ENCODE measurements around the gene TPRX1.

DNA sequence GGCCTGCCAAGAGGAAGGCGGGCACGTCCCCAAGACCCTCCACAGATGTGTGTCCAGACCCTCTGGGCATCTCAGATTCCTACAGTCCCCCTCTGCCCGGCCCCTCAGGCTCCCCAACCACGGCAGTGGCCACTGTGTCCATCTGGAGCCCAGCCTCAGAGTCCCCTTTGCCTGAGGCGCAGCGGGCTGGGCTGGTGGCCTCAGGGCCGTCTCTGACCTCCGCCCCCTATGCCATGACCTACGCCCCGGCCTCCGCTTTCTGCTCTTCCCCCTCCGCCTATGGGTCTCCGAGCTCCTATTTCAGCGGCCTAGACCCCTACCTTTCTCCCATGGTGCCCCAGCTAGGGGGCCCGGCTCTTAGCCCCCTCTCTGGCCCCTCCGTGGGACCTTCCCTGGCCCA is 35.1 kb upstream of the TPRX1 start:
- no peak for TF ChIP-seq EZH2 (IDR thresholded peaks at IDR 0.05; ENCODE audit: borderline replicate concordance, low read depth, low read length)
- no peak for TF ChIP-seq MEF2A (IDR thresholded peaks at IDR 0.05; ENCODE audit: control insufficient read depth, low read depth, low read length)
- TF ChIP-seq NFATC3 (IDR thresholded peaks at IDR 0.05) = no peak
- TF ChIP-seq, protein P1, sequence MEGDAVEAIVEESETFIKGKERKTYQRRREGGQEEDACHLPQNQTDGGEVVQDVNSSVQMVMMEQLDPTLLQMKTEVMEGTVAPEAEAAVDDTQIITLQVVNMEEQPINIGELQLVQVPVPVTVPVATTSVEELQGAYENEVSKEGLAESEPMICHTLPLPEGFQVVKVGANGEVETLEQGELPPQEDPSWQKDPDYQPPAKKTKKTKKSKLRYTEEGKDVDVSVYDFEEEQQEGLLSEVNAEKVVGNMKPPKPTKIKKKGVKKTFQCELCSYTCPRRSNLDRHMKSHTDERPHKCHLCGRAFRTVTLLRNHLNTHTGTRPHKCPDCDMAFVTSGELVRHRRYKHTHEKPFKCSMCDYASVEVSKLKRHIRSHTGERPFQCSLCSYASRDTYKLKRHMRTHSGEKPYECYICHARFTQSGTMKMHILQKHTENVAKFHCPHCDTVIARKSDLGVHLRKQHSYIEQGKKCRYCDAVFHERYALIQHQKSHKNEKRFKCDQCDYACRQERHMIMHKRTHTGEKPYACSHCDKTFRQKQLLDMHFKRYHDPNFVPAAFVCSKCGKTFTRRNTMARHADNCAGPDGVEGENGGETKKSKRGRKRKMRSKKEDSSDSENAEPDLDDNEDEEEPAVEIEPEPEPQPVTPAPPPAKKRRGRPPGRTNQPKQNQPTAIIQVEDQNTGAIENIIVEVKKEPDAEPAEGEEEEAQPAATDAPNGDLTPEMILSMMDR (IDR thresholded peaks at IDR 0.05 in 2 of 3, conservative IDR thresholded peaks at IDR 0.05 in 1 of 3; ENCODE audit: insufficient read depth in 2 of 3, low read depth in 1 of 3, low read length in 3 of 3) = no peak
- no peak for TF ChIP-seq ASH1L (IDR thresholded peaks at IDR 0.05; ENCODE audit: borderline replicate concordance, low read depth, partially characterized antibody)
- TF ChIP-seq TAF1 (IDR thresholded peaks at IDR 0.05; ENCODE audit: control insufficient read depth, extremely low read depth, insufficient read depth, low read length, severe bottlenecking) = no peak
- TF ChIP-seq, protein P2, sequence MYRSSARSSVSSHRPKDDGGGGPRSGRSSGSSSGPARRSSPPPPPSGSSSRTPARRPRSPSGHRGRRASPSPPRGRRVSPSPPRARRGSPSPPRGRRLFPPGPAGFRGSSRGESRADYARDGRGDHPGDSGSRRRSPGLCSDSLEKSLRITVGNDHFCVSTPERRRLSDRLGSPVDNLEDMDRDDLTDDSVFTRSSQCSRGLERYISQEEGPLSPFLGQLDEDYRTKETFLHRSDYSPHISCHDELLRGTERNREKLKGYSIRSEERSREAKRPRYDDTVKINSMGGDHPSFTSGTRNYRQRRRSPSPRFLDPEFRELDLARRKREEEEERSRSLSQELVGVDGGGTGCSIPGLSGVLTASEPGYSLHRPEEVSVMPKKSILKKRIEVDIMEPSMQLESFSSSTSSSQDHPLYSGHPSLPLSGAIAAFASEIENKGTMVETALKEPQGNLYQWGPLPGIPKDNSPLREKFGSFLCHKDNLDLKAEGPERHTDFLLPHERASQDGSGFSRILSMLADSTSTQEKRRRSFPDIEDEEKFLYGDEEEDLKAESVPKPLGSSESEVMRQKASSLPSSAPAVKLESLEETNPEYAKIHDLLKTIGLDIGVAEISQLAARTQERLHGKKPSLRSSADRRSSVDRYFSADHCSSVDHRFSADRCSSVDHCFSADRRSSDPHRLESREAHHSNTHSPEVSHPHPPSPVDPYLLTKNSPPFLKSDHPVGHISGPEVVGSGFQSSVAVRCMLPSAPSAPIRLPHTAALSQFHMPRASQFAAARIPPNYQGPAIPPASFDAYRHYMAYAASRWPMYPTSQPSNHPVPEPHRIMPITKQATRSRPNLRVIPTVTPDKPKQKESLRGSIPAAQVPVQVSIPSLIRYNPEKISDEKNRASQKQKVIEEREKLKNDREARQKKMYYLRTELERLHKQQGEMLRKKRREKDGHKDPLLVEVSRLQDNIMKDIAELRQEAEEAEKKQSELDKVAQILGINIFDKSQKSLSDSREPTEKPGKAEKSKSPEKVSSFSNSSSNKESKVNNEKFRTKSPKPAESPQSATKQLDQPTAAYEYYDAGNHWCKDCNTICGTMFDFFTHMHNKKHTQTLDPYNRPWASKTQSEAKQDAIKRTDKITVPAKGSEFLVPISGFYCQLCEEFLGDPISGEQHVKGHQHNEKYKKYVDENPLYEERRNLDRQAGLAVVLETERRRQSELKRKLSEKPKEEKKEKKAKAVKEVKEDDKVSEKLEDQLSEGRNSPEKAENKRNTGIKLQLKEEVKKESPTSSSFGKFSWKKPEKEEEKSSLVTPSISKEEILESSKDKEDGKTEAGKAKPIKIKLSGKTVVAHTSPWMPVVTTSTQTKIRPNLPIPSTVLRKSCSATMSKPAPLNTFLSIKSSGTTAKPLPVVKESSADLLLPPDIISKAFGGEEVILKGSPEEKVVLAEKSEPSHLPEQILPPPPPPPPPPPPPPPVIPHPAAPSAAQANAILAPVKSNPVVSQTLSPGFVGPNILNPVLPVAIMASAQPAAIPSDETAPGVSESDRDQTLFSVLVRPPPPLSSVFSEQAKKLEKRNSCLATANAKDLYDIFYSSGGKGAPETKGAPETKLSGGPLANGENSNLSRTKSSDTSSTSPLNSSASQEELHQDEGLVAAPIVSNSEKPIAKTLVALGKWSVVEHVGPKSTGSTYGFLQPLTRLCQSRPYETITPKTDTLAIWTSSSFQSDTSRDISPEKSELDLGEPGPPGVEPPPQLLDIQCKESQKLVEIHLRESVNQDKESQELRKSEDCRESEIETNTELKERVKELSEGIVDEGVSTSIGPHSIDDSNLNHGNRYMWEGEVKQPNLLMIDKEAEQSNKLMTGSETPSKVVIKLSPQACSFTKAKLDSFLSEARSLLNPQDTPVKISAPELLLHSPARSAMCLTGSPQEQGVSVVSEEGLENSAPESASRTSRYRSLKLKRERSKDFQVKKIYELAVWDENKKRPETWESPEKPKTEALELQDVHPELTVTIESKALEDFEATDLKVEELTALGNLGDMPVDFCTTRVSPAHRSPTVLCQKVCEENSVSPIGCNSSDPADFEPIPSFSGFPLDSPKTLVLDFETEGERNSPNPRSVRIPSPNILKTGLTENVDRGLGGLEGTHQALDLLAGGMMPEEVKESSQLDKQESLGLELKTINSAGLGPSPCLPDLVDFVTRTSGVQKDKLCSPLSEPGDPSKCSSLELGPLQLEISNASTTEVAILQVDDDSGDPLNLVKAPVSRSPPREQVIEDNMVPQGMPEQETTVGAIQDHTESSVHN (IDR thresholded peaks at IDR 0.05; ENCODE audit: borderline replicate concordance in 1 of 2, low read depth in 1 of 2) = no peak
- TF ChIP-seq TARDBP (IDR thresholded peaks at IDR 0.05) = no peak
- TF ChIP-seq SIN3B (IDR thresholded peaks at IDR 0.05; ENCODE audit: low read depth) = no peak
- no peak for TF ChIP-seq ZNF324 (CRISPR knock-in tag; IDR thresholded peaks at IDR 0.05)
- TF ChIP-seq GABPA (tag; conservative IDR thresholded peaks at IDR 0.05; ENCODE audit: low read depth) = no peak
